Caco-2 (cell line): Measurements from ENCODE around the gene TBC1D17. TPM values are rescaled to one million over a fixed set of nuclear protein-coding genes. Genes with fewer than 3 reads are reported as not detected.

ENCODE experiments used
- BruUV-seq: library from RNA; stranded (reverse); fragments of 400-500 nt; replicated peaks from 2 replicates; lab custom pipeline; 2021; lab: Mats Ljungman, UMichigan
- CTCF ChIA-PET: fragments of 300-600 bp; sonication (Branson Sonifier 250); formaldehyde crosslinking; loops from one replicate; lab custom pipeline; 2022; ENCODE audit warnings: antibody characterized with exemption; lab: Charles Lee
- POLR2A ChIA-PET: fragments of 300-600 bp; sonication (Branson Sonifier 250); formaldehyde crosslinking; loops from one replicate; lab custom pipeline; 2022; ENCODE audit warnings: antibody characterized with exemption; lab: Charles Lee
- DNase-seq, 2 experiments: peaks; one replicate each; pipeline versions ENCODE4 v3.0.0 to v3.0.0-alpha.2; 2020 to 2022
- H3K27me3 ChIP-seq: replicated peaks from 2 replicates; pipeline ENCODE4 v1.6.0; 2011; ENCODE audit warnings: low read length; ENCODE audit not compliant: control insufficient read depth, insufficient read depth
- H3K36me3 ChIP-seq: 2 replicates; pipeline ENCODE4 v1.5.1; 2011; ENCODE audit warnings: low read length; ENCODE audit not compliant: control insufficient read depth, insufficient read depth
- H3K4me1 ChIP-seq: fragments of 250-450 bp; sonication (Bioruptor Pico); 2 replicates; pipeline ENCODE4 v1.5.1; 2020; ENCODE audit warnings: mild to moderate bottlenecking
- H3K4me3 ChIP-seq: 2 replicates; pipeline ENCODE4 v1.5.1; 2011; ENCODE audit warnings: low read depth, mild to moderate bottlenecking, control low read depth, low read length
- H3K9me3 ChIP-seq: fragments of 250-450 bp; sonication (Bioruptor Pico); 2 replicates; pipeline ENCODE4 v1.5.1; 2020; ENCODE audit warnings: mild to moderate bottlenecking, moderate library complexity
- H3K27ac Mint-ChIP-seq: one replicate; pipeline ENCODE4 v1.8.0; 2022; ENCODE audit warnings: mixed read lengths; ENCODE audit not compliant: unreplicated experiment
- H3K27me3 Mint-ChIP-seq: one replicate; pipeline ENCODE4 v1.8.0; 2022; ENCODE audit warnings: mixed read lengths; ENCODE audit not compliant: insufficient read depth, unreplicated experiment
- H3K36me3 Mint-ChIP-seq: one replicate; pipeline ENCODE4 v1.8.0; 2022; ENCODE audit warnings: mild to moderate bottlenecking, mixed read lengths; ENCODE audit not compliant: insufficient read depth, unreplicated experiment
- H3K4me1 Mint-ChIP-seq: one replicate; pipeline ENCODE4 v1.8.0; 2022; ENCODE audit warnings: low read depth, mixed read lengths; ENCODE audit not compliant: unreplicated experiment
- H3K4me3 Mint-ChIP-seq: one replicate; pipeline ENCODE4 v1.8.0; 2022; ENCODE audit warnings: mild to moderate bottlenecking, moderate library complexity, mixed read lengths; ENCODE audit not compliant: unreplicated experiment
- H3K9me3 Mint-ChIP-seq: one replicate; pipeline ENCODE4 v1.8.0; 2022; ENCODE audit warnings: mixed read lengths; ENCODE audit not compliant: unreplicated experiment
- CTCF ChIP-seq, 2 experiments: fragments of 200-600 bp in 1 of 2; IDR thresholded peaks; 1 replicate in 1 of 2; 2 replicates in 1 of 2; pipeline versions ENCODE4 v1.5.1 to v1.8.0; 2011 to 2022; ENCODE audit warnings: antibody characterized with exemption in 1 of 2, control low read depth in 1 of 2, inconsistent platforms in 1 of 2, low read depth in 1 of 2, low read length in 1 of 2, mild to moderate bottlenecking in 1 of 2, moderate library complexity in 1 of 2; ENCODE audit not compliant: insufficient read depth in 1 of 2, severe bottlenecking in 1 of 2, unreplicated experiment in 1 of 2
- intact Hi-C: fragments of 100-400 bp; cut with micrococcal nuclease; formaldehyde crosslinking; loops from one replicate; pipeline ENCODE4 v1.10.0; 2022; ENCODE audit not compliant: unreplicated experiment
- total RNA-seq: library from RNA; stranded (reverse); gene quantifications from 2 replicates; pipeline ENCODE4 v1.2.3, GENCODE V29; 2022

TBC1D17 gene
- total RNA-seq, 1 experiment from 2014 or later, result 55.3 TPM

- peak within 1 kb of the TSS; percentile 81 for H3K4me3 Mint-ChIP-seq
- no peak for TF ChIP-seq CTCF (IDR thresholded peaks at IDR 0.05; ENCODE audit: insufficient read depth in 1 of 2, low read depth in 1 of 2, low read length in 1 of 2, severe bottlenecking in 1 of 2, unreplicated experiment in 1 of 2)
- peak; percentile 93 to 94 for DNase-seq
- ChIA-PET CTCF (interaction anchor here (0.5 to 2.2 kb wide), 4 partner anchors 10 to 877 kb away, joined by 3 to 9 read pairs (median 5); no protein-coding TSS in a partner anchor), POLR2A (interaction anchor here (0.6 to 2.3 kb wide), 10 partner anchors 39 to 400 kb away, joined by 3 to 9 read pairs (median 4); partner anchors contain the start of genes AKT1S1, MYH14, RRAS and TBC1D17)
- peaks cover 9% of the 10 kb centered on the region for H3K4me1 ChIP-seq
- H3K9me3 Mint-ChIP-seq, result no peaks in the 10 kb centered on the region
- peaks cover 85% of the 10 kb centered on the region for H3K36me3 Mint-ChIP-seq
- H3K9me3 ChIP-seq, result no peaks in the 10 kb centered on the region
- H3K4me1 Mint-ChIP-seq, result peaks cover 23% of the 10 kb centered on the region
- H3K36me3 ChIP-seq, result peaks cover 6% of the 10 kb centered on the region
- BruUV-seq, result TSS peak; percentile 80
- H3K27ac Mint-ChIP-seq, result peak within 1 kb of the TSS; percentile 92
- intact Hi-C loops, result loop anchor here (1.0 kb wide), 1 partner anchor 53 kb away; no protein-coding TSS in a partner anchor
- no peaks in the 10 kb centered on the region for H3K27me3 Mint-ChIP-seq
- peak within 1 kb of the TSS; percentile 99 for H3K4me3 ChIP-seq
- H3K27me3 ChIP-seq, result no peaks in the 10 kb centered on the region
Measured at GRCh38 chr19:49929121-49929610, 51.7 kb downstream of the TBC1D17 start, which contains the start of the genes ATF5 and NUP62. Gene ATF5, plus strand, starts transcription at chr19:49929205. Its CDS starts 1,646 bp downstream, at chr19:49930851. Gene NUP62, minus strand, starts transcription at chr19:49929504. Its CDS starts 19,697 bp downstream, at chr19:49909807.

DNA sequence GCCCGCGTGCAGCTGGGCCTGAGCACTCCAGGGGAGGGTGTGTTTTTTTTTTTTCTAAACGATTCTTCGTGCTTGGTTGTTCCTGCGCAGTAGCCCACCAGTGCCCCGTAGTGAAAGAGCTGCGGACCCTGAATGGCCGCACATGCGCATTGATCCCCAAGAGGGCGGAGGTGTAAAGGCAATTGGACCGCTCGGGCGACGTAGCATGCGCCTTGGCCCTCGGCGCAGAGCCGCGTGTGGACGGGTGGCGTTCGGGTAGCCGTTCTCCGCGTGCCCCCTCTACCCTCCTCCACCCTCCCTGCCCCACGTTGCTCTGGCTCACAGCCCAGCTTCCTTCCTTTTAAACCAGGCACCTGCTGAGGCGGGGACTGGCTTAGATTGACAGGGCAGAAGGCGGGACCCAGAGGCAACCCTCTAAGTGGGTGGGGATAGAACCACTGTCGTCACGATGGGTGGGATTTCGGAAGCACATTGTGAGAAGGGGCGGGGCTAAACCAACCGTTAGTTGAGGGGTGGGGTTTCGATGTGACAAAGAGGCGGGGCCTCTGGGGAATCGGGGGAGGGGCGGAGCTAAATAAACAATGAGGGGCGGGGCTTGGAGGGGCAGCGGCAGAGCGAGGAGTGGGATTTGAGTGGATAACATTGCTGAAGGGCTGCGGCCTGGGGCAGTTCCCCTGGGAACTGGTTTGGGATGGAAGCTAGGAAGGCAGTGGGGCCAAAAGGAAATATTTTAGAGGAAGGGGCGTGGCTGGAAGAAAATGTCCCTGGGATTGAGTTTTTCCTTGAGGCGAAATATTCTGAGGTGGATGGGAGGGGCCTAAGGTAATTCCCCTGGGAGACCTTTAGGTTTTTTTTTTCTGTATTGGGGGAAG, 52.3 kb downstream of the TBC1D17 start:
- intact Hi-C loops, result loop anchor here (1.0 kb wide), 1 partner anchor 54 kb away; no protein-coding TSS in a partner anchor
- CTCF ChIA-PET, result interaction anchor here (1.0 to 2.2 kb wide), 3 partner anchors 9 to 40 kb away, joined by 3 to 9 read pairs (median 5); no protein-coding TSS in a partner anchor
- H3K36me3 Mint-ChIP-seq, result peaks cover 78% of the 10 kb centered on the region

More for the DNA sequence above, 52.3 kb downstream of the TBC1D17 start:
- BruUV-seq, result no TSS peak
- peak in 1 of 2 experiments; percentile 16 for TF ChIP-seq CTCF (IDR thresholded peaks at IDR 0.05; ENCODE audit: insufficient read depth in 1 of 2, low read depth in 1 of 2, low read length in 1 of 2, severe bottlenecking in 1 of 2, unreplicated experiment in 1 of 2)
- H3K9me3 ChIP-seq, result no peaks in the 10 kb centered on the region
- no peaks in the 10 kb centered on the region for H3K27me3 ChIP-seq
- peaks cover 4% of the 10 kb centered on the region for H3K36me3 ChIP-seq
- DNase-seq, result peak; percentile 94 to 97
- POLR2A ChIA-PET, result interaction anchor here (0.6 to 2.3 kb wide), 12 partner anchors 23 to 399 kb away, joined by 3 to 9 read pairs (median 4); partner anchors contain the start of genes AKT1S1, MYH14, RRAS and TBC1D17
- Mint-ChIP-seq H3K9me3 (no peaks in the 10 kb centered on the region), H3K4me1 (peaks cover 23% of the 10 kb centered on the region), H3K4me3 (peak overlapping the region; percentile 81), H3K27ac (peak overlapping the region; percentile 92), H3K27me3 (no peaks in the 10 kb centered on the region)
- H3K4me1 ChIP-seq, result peaks cover 9% of the 10 kb centered on the region
- peak overlapping the region; percentile 99 for H3K4me3 ChIP-seq
